Measurements from ENCODE around the gene NDFIP1.

DNA sequence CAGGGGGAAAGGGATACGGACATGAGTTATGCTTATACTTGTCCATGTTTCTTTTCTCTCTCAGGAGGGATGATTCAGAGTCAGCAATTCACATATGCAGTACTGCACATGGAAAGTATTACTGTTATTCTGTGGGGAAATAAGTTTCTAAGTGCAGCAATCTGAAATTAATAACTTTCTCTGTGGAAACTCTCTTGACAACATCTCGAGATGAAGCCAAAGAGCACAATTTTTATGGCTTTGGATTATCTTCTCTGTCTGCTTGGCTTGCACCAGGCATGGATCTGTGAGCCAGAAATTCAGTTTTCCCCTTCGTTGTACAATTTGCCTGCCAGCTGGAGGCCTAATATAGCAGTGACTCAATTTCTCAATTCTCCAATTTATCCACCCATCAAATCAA, 2.5 kb upstream of the NDFIP1 start:
- TF ChIP-seq, protein P1, sequence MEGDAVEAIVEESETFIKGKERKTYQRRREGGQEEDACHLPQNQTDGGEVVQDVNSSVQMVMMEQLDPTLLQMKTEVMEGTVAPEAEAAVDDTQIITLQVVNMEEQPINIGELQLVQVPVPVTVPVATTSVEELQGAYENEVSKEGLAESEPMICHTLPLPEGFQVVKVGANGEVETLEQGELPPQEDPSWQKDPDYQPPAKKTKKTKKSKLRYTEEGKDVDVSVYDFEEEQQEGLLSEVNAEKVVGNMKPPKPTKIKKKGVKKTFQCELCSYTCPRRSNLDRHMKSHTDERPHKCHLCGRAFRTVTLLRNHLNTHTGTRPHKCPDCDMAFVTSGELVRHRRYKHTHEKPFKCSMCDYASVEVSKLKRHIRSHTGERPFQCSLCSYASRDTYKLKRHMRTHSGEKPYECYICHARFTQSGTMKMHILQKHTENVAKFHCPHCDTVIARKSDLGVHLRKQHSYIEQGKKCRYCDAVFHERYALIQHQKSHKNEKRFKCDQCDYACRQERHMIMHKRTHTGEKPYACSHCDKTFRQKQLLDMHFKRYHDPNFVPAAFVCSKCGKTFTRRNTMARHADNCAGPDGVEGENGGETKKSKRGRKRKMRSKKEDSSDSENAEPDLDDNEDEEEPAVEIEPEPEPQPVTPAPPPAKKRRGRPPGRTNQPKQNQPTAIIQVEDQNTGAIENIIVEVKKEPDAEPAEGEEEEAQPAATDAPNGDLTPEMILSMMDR (conservative IDR thresholded peaks at IDR 0.05), result no peak
- no peak for TF ChIP-seq EZH2 (IDR thresholded peaks at IDR 0.05; ENCODE audit: low read depth)
